Psoas muscle (tissue), 8 donors: ENCODE results near the gene CACNA1C. TPM values are rescaled to one million over a fixed set of nuclear protein-coding genes. Genes with fewer than 3 reads are reported as not detected.

Experiments used
- ATAC-seq, 4 donors: fragments of 200-7000 bp; cut with Tn5 transposase; one replicate each; pipeline ENCODE4 v1.9.1; 2020; ENCODE audit warnings: moderate library complexity in 3 of 4, mild to moderate bottlenecking in 2 of 4
- DNase-seq, 2 donors: peaks; one replicate each; pipeline ENCODE4 v3.0.0-alpha.2; 2020
- H3K27ac ChIP-seq: fragments of 200-600 bp; one replicate; pipeline ENCODE4 v1.8.0; 2022
- H3K27me3 ChIP-seq, 3 donors: fragments of 200-600 bp in 1 of 3; one replicate each; pipeline versions ENCODE4 v1.6.1 to v1.8.0; 2013 to 2022; ENCODE audit warnings: low read length in 2 of 3, mild to moderate bottlenecking in 2 of 3, moderate library complexity in 1 of 3; ENCODE audit not compliant: insufficient read depth in 3 of 3
- H3K36me3 ChIP-seq, 2 donors: fragments of 200-600 bp in 1 of 2; one replicate each; pipeline versions ENCODE4 v1.6.1 to v1.8.0; 2013 to 2022; ENCODE audit warnings: low read depth in 1 of 2, mild to moderate bottlenecking in 1 of 2, moderate library complexity in 1 of 2; ENCODE audit not compliant: insufficient read depth in 1 of 2
- H3K4me1 ChIP-seq: fragments of 200-600 bp; one replicate; pipeline ENCODE4 v1.8.0; 2022
- H3K4me3 ChIP-seq: fragments of 200-600 bp; one replicate; pipeline ENCODE4 v1.8.0; 2022; ENCODE audit warnings: mild to moderate bottlenecking
- H3K9me3 ChIP-seq: fragments of 200-600 bp; one replicate; pipeline ENCODE4 v1.8.0; 2022
- CTCF ChIP-seq: fragments of 200-600 bp; IDR thresholded peaks from one replicate; pipeline ENCODE4 v1.8.0; 2022; ENCODE audit warnings: antibody characterized with exemption
- whole genome bisulfite sequencing, 3 donors: extraction: QIAGEN DNeasy Blood & Tissue Kit; methylation state at CpG; one replicate each; pipeline versions ENCODE4 v1.1.6 to v1.1.7; 2013; 5-methylcytosine and 5-hydroxymethylcytosine counted together
- intact Hi-C, 2 donors: fragments of 100-400 bp; cut with DNase I; formaldehyde crosslinking; loops; one replicate each; pipeline versions ENCODE4 v1.11.0 to v1.14.2; 2022
- polyA plus RNA-seq, 3 donors: library from polyadenylated mRNA; stranded (reverse); fragments of 200-250 nt; gene quantifications; one replicate each; pipeline ENCODE4 v1.2.3, GENCODE V29; 2013
- total RNA-seq, 4 donors: library from RNA; stranded (reverse); fragmentation: NEBNext Ultra II Directional in 2 of 4; extraction: Animal tissue kit (Norgen Biotek cat#: 25700) in 2 of 4; gene quantifications; one replicate each; pipeline versions ENCODE4 v1.2.1 to v1.2.4, GENCODE V29; 2021 to 2023
- donor health status: healthy with polysubstance abuse.
- donor health status: DM: no; HTN: no; CAD: no; lungs with moderate emphysema.
- donor health status: Bipolar disorder and iron deficiency.
- donor health status: healthy.
- donor health status: DM: yes; HTN: yes; CAD: no.
- donor health status: DM: no; HTN: no; CAD: no.
- donor health status: DM: no; HTN: no; CAD: no.
- donor health status: DM: yes; HTN: yes; CAD: no.

Gene CACNA1C
- total and polyA plus RNA-seq, 7 donors, result 0.26 to 2.9 (median 0.95) TPM

- DNase-seq (no peak), ATAC-seq (no peak)
- no peaks in the 10 kb centered on the region for H3K27me3 ChIP-seq
- H3K4me3 ChIP-seq, result no peak overlapping the region
- no peaks in the 10 kb centered on the region for H3K36me3 ChIP-seq
- intact Hi-C loops, result no loop called here
- H3K27ac ChIP-seq, result no peak overlapping the region
- no peaks in the 10 kb centered on the region for H3K9me3 ChIP-seq
- 58 to 67% (median 64%) methylated on average over 3 of the region's 3 CpGs for WGBS, 3 donors
- no peaks in the 10 kb centered on the region for H3K4me1 ChIP-seq
- no peak for TF ChIP-seq CTCF
Observed at GRCh38 chr12:2408262-2408661, 355.5 kb downstream of the CACNA1C start.

- Histone ChIP-seq H3K9me3 (no peaks in the 10 kb centered on the region), H3K4me1 (no peaks in the 10 kb centered on the region), H3K36me3 (no peaks in the 10 kb centered on the region), H3K27ac (no peak overlapping the region), H3K4me3 (no peak overlapping the region), H3K27me3 (no peaks in the 10 kb centered on the region)
- peak in 1 of 2 donors; percentile 31 for DNase-seq
- intact Hi-C loops, result no loop called here
- WGBS, 3 donors, result 88 to 91% (median 89%) methylated on average over 21 of the region's 21 CpGs
- TF ChIP-seq CTCF, result no peak
- no peak for ATAC-seq
Observed at GRCh38 chr12:2409656-2410265, 357.0 kb downstream of the CACNA1C start.

GRCh38 chr12:2410496-2410895 lies 357.7 kb downstream of the CACNA1C start:
- Histone ChIP-seq H3K27me3 (no peaks in the 10 kb centered on the region), H3K36me3 (no peaks in the 10 kb centered on the region), H3K9me3 (no peaks in the 10 kb centered on the region), H3K4me1 (no peaks in the 10 kb centered on the region), H3K27ac (no peak overlapping the region), H3K4me3 (no peak overlapping the region)
- intact Hi-C loops, result no loop called here
- ATAC-seq (no peak), DNase-seq (peak in 1 of 2 donors; percentile 7)
- 88 to 91% (median 88%) methylated on average over 10 of the region's 10 CpGs for WGBS, 3 donors
- no peak for TF ChIP-seq CTCF

GRCh38 chr12:2411011-2411410 lies 358.2 kb downstream of the CACNA1C start:
- H3K36me3 ChIP-seq, result no peaks in the 10 kb centered on the region
- no peak overlapping the region for H3K27ac ChIP-seq
- no peak overlapping the region for H3K4me3 ChIP-seq
- no peaks in the 10 kb centered on the region for H3K4me1 ChIP-seq
- 79 to 82% (median 81%) methylated on average over 7 of the region's 7 CpGs for WGBS, 3 donors
- no peak for ATAC-seq
- TF ChIP-seq CTCF, result no peak
- peak in 1 of 2 donors; percentile 11 for DNase-seq
- no peaks in the 10 kb centered on the region for H3K27me3 ChIP-seq
- intact Hi-C loops, result no loop called here
- no peaks in the 10 kb centered on the region for H3K9me3 ChIP-seq
